T-helper 1 cell treated with Interleukin-12 subunit alpha and Interleukin-12 subunit beta and Interleukin-4 antibody, amounts not matched to agents 30 μg/mL and 1 μg/mL, for 36 hours (primary cell): Measurements from ENCODE around the gene REXO5.

Experiments used
- H3K27ac Mint-ChIP-seq: one replicate; pipeline ENCODE4 v1.8.0; 2021; ENCODE audit warnings: mild to moderate bottlenecking, mixed read lengths
- H3K27me3 Mint-ChIP-seq: one replicate; pipeline ENCODE4 v1.8.0; 2021; ENCODE audit warnings: low read depth, mixed read lengths
- H3K36me3 Mint-ChIP-seq: one replicate; pipeline ENCODE4 v1.8.0; 2021; ENCODE audit warnings: low read depth, mixed read lengths
- H3K4me1 Mint-ChIP-seq: one replicate; pipeline ENCODE4 v1.8.0; 2021; ENCODE audit warnings: low read depth, mixed read lengths
- H3K4me3 Mint-ChIP-seq: one replicate; pipeline ENCODE4 v1.8.0; 2021; ENCODE audit warnings: mild to moderate bottlenecking, moderate library complexity, mixed read lengths
- H3K9me3 Mint-ChIP-seq: one replicate; pipeline ENCODE4 v1.8.0; 2021; ENCODE audit warnings: mixed read lengths

The REXO5 gene

GRCh38 chr16:20818929-20819585 lies 12.7 kb downstream of the REXO5 start:
- no peak overlapping the region for H3K27ac Mint-ChIP-seq
- no peaks in the 10 kb centered on the region for H3K9me3 Mint-ChIP-seq
- peaks cover 34% of the 10 kb centered on the region for H3K36me3 Mint-ChIP-seq
- no peaks in the 10 kb centered on the region for H3K27me3 Mint-ChIP-seq
- no peak overlapping the region for H3K4me3 Mint-ChIP-seq
- H3K4me1 Mint-ChIP-seq: peaks cover 23% of the 10 kb centered on the region

GRCh38 chr16:20821682-20822081 lies 15.4 kb downstream of the REXO5 start:
- Mint-ChIP-seq H3K4me1 (peaks cover 19% of the 10 kb centered on the region), H3K9me3 (no peaks in the 10 kb centered on the region), H3K27ac (no peak overlapping the region), H3K36me3 (peaks cover 38% of the 10 kb centered on the region), H3K4me3 (no peak overlapping the region), H3K27me3 (no peaks in the 10 kb centered on the region)

- H3K27me3 Mint-ChIP-seq: no peaks in the 10 kb centered on the region
- H3K4me1 Mint-ChIP-seq: peaks cover 19% of the 10 kb centered on the region
- peak overlapping the region; percentile 26 for H3K4me3 Mint-ChIP-seq
- peaks cover 38% of the 10 kb centered on the region for H3K36me3 Mint-ChIP-seq
- peak overlapping the region; percentile 4 for H3K27ac Mint-ChIP-seq
- no peaks in the 10 kb centered on the region for H3K9me3 Mint-ChIP-seq
Observed at GRCh38 chr16:20822521-20823325, 16.4 kb downstream of the REXO5 start.

GRCh38 chr16:20826039-20826566 lies 19.8 kb downstream of the REXO5 start:
- H3K4me3 Mint-ChIP-seq: no peak overlapping the region
- peaks cover 34% of the 10 kb centered on the region for H3K36me3 Mint-ChIP-seq
- no peak overlapping the region for H3K27ac Mint-ChIP-seq
- peaks cover 17% of the 10 kb centered on the region for H3K4me1 Mint-ChIP-seq
- H3K9me3 Mint-ChIP-seq: no peaks in the 10 kb centered on the region
- no peaks in the 10 kb centered on the region for H3K27me3 Mint-ChIP-seq

DNA sequence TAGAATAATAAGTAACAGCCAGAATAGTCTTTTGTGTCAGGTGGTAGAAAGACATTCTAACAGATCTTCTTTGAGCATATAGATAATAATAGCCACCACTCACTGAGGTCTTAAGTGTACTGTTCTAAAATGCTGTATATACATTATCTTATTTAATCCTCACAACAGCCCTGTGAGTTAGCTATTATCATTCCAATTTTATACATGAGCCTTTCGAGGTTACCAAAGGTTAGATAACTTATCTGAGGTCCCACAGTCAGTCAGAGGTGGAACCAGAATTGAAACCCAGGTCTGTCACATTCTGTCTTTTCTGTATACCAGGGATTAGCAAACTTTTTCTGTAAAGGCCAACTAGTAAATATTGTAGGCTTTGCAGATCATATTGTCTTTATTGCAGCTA lies 23.2 kb downstream of the REXO5 start:
- Mint-ChIP-seq H3K9me3 (peaks cover 2% of the 10 kb centered on the region), H3K27ac (no peak overlapping the region), H3K4me1 (no peaks in the 10 kb centered on the region), H3K27me3 (no peaks in the 10 kb centered on the region), H3K4me3 (no peak overlapping the region), H3K36me3 (peaks cover 26% of the 10 kb centered on the region)

GRCh38 chr16:20830372-20830771 lies 24.0 kb downstream of the REXO5 start:
- no peaks in the 10 kb centered on the region for H3K4me1 Mint-ChIP-seq
- no peak overlapping the region for H3K4me3 Mint-ChIP-seq
- peaks cover 8% of the 10 kb centered on the region for H3K9me3 Mint-ChIP-seq
- H3K27ac Mint-ChIP-seq: no peak overlapping the region
- peaks cover 31% of the 10 kb centered on the region for H3K36me3 Mint-ChIP-seq
- no peaks in the 10 kb centered on the region for H3K27me3 Mint-ChIP-seq

DNA sequence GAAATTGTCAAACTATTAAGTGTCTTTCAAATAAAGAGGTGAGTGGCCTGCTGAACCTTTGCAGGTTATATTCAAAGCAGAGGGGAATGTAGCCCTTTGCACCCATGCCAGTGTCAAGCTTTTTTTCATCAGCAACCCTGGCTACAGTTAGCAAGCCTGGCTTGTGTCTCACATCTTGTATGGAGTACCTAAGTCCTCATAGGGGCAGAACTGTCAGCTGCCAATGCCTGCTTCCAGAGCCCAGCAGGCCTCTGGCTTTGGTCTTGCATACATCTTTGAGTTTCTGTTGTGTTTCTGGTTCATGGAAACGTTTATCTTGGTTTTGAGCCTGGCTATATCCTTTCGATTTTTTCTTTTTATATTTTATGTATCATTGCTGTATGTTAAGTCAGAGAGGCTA lies 26.8 kb downstream of the REXO5 start:
- Mint-ChIP-seq H3K9me3 (peaks cover 18% of the 10 kb centered on the region), H3K4me3 (no peak overlapping the region), H3K27ac (no peak overlapping the region), H3K4me1 (no peaks in the 10 kb centered on the region), H3K36me3 (peaks cover 45% of the 10 kb centered on the region), H3K27me3 (no peaks in the 10 kb centered on the region)

DNA sequence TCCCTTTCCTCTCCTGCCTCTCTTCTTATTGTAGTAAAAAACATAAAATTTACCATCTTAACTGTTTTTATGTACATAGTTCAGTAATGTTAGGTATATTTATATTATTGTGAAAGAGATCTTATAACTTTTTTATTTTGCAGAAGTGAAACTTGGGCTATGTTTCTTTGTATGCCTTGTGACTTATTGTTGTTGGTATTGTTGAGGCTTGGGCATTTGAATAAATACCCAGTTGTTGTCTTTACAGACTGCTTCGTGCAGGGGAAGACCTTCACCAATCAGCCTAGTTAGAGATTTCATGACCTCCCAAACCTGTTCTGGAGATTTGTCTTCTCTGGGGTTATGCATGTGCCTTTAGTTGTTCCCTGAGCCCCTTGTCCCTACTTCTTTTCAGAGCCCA lies 31.9 kb downstream of the REXO5 start:
- Mint-ChIP-seq H3K36me3 (peaks cover 65% of the 10 kb centered on the region), H3K4me3 (no peak overlapping the region), H3K9me3 (peaks cover 18% of the 10 kb centered on the region), H3K27ac (no peak overlapping the region), H3K4me1 (no peaks in the 10 kb centered on the region), H3K27me3 (no peaks in the 10 kb centered on the region)

DNA sequence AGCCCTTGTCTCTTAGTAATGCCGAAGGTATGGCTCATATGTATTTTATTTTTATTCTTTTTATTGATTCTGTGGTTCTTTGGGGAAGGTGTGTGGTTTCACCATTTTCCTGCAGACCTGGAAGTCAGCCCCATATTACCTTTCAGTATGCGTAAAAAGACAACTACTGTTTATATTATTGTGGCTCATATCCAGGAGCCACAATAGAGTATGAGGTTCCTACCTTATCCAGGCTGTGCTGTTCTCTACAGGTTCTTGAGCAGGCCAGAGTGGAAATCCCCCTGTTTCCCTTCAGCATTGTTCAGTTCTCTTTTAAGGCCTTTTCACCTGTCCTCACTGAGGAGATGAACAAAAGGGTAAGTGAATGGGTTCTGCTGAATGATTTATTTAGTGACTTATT lies 33.2 kb downstream of the REXO5 start:
- Mint-ChIP-seq H3K27ac (no peak overlapping the region), H3K36me3 (peaks cover 55% of the 10 kb centered on the region), H3K27me3 (no peaks in the 10 kb centered on the region)

GRCh38 chr16:20844054-20844453 lies 37.7 kb downstream of the REXO5 start:
- H3K9me3 Mint-ChIP-seq: no peaks in the 10 kb centered on the region
- peaks cover 21% of the 10 kb centered on the region for H3K36me3 Mint-ChIP-seq
- H3K27me3 Mint-ChIP-seq: no peaks in the 10 kb centered on the region
- H3K4me1 Mint-ChIP-seq: peaks cover 27% of the 10 kb centered on the region
- H3K4me3 Mint-ChIP-seq: no peak overlapping the region
- H3K27ac Mint-ChIP-seq: peak overlapping the region; percentile 39

More for the DNA sequence above, 33.2 kb downstream of the REXO5 start:
- Mint-ChIP-seq H3K4me1 (peaks cover 8% of the 10 kb centered on the region), H3K9me3 (peaks cover 16% of the 10 kb centered on the region), H3K4me3 (no peak overlapping the region)

- H3K36me3 Mint-ChIP-seq: peaks cover 18% of the 10 kb centered on the region
- H3K9me3 Mint-ChIP-seq: no peaks in the 10 kb centered on the region
- peaks cover 27% of the 10 kb centered on the region for H3K4me1 Mint-ChIP-seq
- H3K27ac Mint-ChIP-seq: peak overlapping the region; percentile 51
- H3K27me3 Mint-ChIP-seq: no peaks in the 10 kb centered on the region
- no peak overlapping the region for H3K4me3 Mint-ChIP-seq
Observed at GRCh38 chr16:20844588-20844987, 38.3 kb downstream of the REXO5 start.

DNA sequence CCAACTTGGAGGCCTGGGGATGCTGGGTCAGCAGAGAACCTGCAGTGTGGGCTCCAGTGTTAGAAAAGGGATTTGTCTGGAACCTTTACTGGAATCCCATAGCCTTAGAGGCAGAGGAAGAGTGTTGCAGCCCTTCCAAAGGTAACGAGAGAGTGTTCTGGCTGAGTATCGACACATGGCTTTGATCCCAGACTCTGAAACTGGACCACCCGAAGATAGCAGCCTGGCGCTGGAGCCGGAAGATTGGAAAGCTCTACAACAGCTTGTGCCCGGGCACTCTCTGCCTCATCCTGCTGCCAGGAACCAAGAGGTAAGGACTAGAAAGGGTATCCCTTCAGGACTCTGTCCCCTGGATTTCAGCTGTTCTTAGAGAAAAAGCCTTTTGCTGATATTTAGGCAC lies 39.7 kb downstream of the REXO5 start:
- H3K9me3 Mint-ChIP-seq: no peaks in the 10 kb centered on the region
- no peak overlapping the region for H3K27ac Mint-ChIP-seq
- H3K27me3 Mint-ChIP-seq: no peaks in the 10 kb centered on the region
- H3K36me3 Mint-ChIP-seq: peaks cover 12% of the 10 kb centered on the region
- peaks cover 39% of the 10 kb centered on the region for H3K4me1 Mint-ChIP-seq
- H3K4me3 Mint-ChIP-seq: no peak overlapping the region

DNA sequence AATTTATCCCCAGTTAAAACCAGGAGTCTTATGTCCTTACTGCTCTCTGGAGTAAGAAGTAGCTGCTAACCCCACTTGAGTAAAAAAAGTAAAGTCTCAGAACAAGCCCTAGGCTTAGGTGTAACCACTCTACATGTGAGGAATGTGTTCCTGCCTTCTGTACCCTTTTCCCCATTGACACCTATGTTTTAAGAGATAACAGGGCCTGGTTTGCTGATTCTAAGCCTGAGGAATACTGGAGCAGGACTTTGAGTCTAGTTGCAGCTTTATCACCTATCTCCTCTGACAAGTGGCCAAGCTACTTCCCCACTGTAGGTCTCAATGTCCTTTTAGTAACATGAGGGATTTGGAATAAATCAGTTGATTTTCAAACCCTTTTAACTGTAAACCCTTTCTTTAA lies 40.2 kb downstream of the REXO5 start:
- Mint-ChIP-seq H3K27me3 (no peaks in the 10 kb centered on the region), H3K4me3 (no peak overlapping the region), H3K4me1 (peaks cover 39% of the 10 kb centered on the region), H3K27ac (no peak overlapping the region), H3K9me3 (no peaks in the 10 kb centered on the region), H3K36me3 (peaks cover 11% of the 10 kb centered on the region)

- Mint-ChIP-seq H3K27me3 (no peaks in the 10 kb centered on the region), H3K9me3 (no peaks in the 10 kb centered on the region), H3K4me3 (no peak overlapping the region), H3K4me1 (peaks cover 39% of the 10 kb centered on the region), H3K36me3 (peaks cover 8% of the 10 kb centered on the region), H3K27ac (no peak overlapping the region)
Observed at GRCh38 chr16:20847550-20847949, 41.2 kb downstream of the REXO5 start.
